Activated CD4-positive, alpha-beta T cell treated with anti-CD3 and anti-CD28 coated beads, Interleukin-10, Interleukin-2, amounts not matched to agents 100 ng/mL and 50 ng/mL, durations not matched to agents 16 hours and 8 hours (primary cell): ENCODE results near the gene ABCA1.

Experiments used
- DNase-seq: peaks from one replicate; pipeline ENCODE4 v3.0.0-alpha.2; 2020

ABCA1 gene

GRCh38 chr9:104747565-104748358, 180.2 kb downstream of the ABCA1 start, which contains the start of gene NIPSNAP3A:
Gene NIPSNAP3A (plus strand): TSS chr9:104747683. CDS start chr9:104747793, 110 bp downstream.
- peak; percentile 89 for DNase-seq

GRCh38 chr9:104747245-104747564, 180.8 kb downstream of the ABCA1 start:
- no peak for DNase-seq

GRCh38 chr9:104746798-104747197, 181.2 kb downstream of the ABCA1 start:
- DNase-seq, result no peak

- no peak for DNase-seq
Measured at GRCh38 chr9:104746285-104746684, 181.7 kb downstream of the ABCA1 start.

GRCh38 chr9:104745852-104746251, 182.1 kb downstream of the ABCA1 start:
- DNase-seq, result no peak

GRCh38 chr9:104743376-104743985, 184.5 kb downstream of the ABCA1 start:
- DNase-seq, result peak; percentile 70

- DNase-seq, result no peak
Measured at GRCh38 chr9:104740621-104741020, 187.3 kb downstream of the ABCA1 start.

- DNase-seq, result no peak
Measured at GRCh38 chr9:104738452-104738851, 189.5 kb downstream of the ABCA1 start.
